ENCODE measurements around the gene TAF1D.

The TAF1D gene

DNA sequence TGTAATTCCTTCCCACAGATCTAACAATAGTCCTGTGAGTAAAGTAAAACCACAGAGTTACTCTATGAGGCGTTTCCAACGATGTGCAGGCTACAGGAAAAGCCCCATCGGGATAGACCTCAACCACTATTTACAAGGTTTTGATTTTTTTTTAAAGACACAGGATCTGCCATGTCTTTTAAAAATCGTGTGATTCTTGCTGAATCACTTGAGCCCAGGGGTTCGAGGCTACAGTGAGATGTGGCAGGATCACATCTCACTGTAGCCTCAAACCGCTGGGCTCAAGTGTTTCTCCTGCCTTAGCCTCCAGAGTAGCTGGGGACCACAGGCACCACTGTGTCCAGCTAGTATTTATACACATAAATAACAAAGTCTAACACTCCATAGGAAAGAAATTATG, 7.8 kb downstream of the TAF1D start:
- Histone ChIP-seq H3K4me1 (ENCODE audit: control insufficient read depth, insufficient read depth, low read length) (peaks cover 14% of the 10 kb centered on the region), H3K4me3 (ENCODE audit: low read length) (no peak overlapping the region), H3K9me3 (ENCODE audit: control insufficient read depth, low read length) (no peaks in the 10 kb centered on the region), H3K27me3 (ENCODE audit: control insufficient read depth, insufficient read depth, low read length) (no peaks in the 10 kb centered on the region), H3K36me3 (ENCODE audit: control insufficient read depth, insufficient read depth, low read length) (peaks cover 19% of the 10 kb centered on the region), H3K9ac (ENCODE audit: low read length) (no peak overlapping the region)

DNA sequence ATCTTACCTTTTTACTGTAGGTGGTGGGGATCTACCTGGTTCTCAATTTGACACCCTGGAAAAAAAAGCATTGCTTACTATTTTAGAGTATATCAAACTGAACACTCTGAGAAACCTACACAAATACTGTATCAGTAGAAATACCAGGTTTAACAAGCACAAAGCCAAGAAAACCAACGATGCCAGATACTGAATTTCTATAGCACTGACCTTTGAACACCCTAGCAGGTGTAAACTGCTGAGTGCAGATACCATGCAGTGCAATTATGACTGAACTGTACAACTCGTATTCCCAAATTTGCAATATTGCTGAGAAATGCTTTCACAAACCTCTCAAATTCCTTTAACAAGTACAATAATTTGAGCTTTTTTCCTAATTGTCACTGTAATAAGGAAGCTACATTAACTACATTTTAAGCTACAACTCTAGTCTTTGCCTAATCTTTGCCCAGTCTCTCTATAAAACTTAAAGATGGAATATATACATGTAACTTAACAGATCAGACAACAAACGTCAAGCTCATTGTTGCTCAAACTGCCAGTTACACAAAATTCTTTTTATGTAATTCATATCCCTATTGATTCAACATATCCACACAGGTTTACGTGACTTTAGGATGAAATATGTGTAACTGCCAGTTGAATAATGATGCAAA, 8.9 kb downstream of the TAF1D start:
- Histone ChIP-seq H3K9me3 (ENCODE audit: control insufficient read depth, low read length) (no peaks in the 10 kb centered on the region), H3K4me3 (ENCODE audit: low read length) (no peak overlapping the region), H3K9ac (ENCODE audit: low read length) (no peak overlapping the region), H3K36me3 (ENCODE audit: control insufficient read depth, insufficient read depth, low read length) (peaks cover 19% of the 10 kb centered on the region), H3K27me3 (ENCODE audit: control insufficient read depth, insufficient read depth, low read length) (no peaks in the 10 kb centered on the region), H3K4me1 (ENCODE audit: control insufficient read depth, insufficient read depth, low read length) (peaks cover 5% of the 10 kb centered on the region)

DNA sequence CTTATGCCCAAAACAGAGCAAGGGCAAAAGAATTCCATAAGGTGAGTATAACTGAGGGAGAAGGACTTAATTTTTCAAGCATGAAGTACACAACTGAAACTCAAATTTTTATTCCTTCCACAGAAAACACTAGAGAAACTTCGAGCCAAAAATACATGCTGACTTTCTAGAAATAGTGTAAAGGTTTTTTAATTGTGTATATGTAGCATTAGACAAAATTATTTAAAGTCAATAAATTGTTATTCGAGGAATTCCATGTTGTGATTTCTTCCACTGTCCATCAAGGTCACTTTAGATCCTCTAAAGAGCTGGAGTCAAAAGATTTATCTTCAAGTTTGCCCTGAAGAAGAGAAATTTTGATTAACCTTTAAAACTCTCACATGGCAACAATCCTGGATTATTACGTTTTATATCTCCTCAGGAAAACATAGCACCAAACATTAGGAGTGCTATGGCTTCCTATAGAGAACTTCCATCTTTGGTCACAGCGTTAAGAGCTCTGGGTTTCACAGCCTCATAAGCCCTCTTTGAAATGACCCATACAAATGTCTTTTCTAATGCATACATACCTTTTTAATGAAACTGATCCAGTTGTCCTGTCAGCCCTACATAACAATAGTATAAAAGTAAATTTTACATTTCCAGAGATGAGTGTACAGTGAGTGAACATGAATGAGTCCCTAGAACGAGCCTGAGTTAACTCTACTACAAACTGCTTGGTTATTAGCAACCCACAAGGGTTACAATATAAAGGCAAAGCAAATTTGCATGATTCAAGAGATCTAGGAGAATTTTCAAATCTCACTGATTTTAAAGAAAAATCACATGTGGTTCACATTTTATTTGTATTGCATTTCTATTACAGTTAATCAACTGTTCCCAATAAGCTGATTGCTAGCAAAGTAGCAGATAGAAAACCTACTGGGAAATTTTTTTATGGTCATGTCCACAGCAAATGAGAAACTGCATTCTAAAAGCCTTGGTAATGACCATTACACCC, 10.9 kb downstream of the TAF1D start:
- H3K4me3 ChIP-seq (ENCODE audit: low read length): no peak overlapping the region
- peaks cover 14% of the 10 kb centered on the region for H3K36me3 ChIP-seq (ENCODE audit: control insufficient read depth, insufficient read depth, low read length)
- no peaks in the 10 kb centered on the region for H3K27me3 ChIP-seq (ENCODE audit: control insufficient read depth, insufficient read depth, low read length)
- H3K9me3 ChIP-seq (ENCODE audit: control insufficient read depth, low read length): no peaks in the 10 kb centered on the region
- no peak overlapping the region for H3K9ac ChIP-seq (ENCODE audit: low read length)
- peaks cover 5% of the 10 kb centered on the region for H3K4me1 ChIP-seq (ENCODE audit: control insufficient read depth, insufficient read depth, low read length)

DNA sequence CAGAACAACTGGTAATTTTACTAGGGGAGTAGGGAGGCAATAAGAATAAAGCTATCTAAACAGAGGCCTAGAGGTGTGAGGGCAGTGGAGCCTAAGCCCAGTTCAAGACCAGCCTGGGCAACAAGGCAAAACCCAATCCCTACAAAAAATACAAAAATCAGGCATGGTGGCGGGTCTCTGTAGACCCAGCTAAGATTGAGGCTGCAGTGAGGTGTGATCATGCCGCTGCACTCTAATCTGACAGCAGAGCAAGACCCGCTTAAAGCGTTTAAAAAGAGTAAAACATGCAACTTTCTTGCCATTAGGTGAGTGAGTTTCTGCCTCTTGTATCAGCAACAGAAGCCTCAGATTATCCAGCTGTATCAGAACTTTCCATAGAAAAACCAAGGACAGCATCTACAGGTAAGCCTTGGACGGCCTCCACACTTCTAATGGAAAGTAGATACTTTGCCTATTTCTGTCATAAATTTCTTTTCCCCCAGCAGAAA, 12.1 kb downstream of the TAF1D start:
- H3K4me3 ChIP-seq (ENCODE audit: low read length): no peak overlapping the region
- H3K4me1 ChIP-seq (ENCODE audit: control insufficient read depth, insufficient read depth, low read length): no peaks in the 10 kb centered on the region
- no peaks in the 10 kb centered on the region for H3K27me3 ChIP-seq (ENCODE audit: control insufficient read depth, insufficient read depth, low read length)
- no peak overlapping the region for H3K9ac ChIP-seq (ENCODE audit: low read length)
- peaks cover 9% of the 10 kb centered on the region for H3K36me3 ChIP-seq (ENCODE audit: control insufficient read depth, insufficient read depth, low read length)
- H3K9me3 ChIP-seq (ENCODE audit: control insufficient read depth, low read length): no peaks in the 10 kb centered on the region

GRCh38 chr11:93728792-93729128, 12.5 kb downstream of the TAF1D start:
- Histone ChIP-seq H3K4me1 (ENCODE audit: control insufficient read depth, insufficient read depth, low read length) (no peaks in the 10 kb centered on the region), H3K9me3 (ENCODE audit: control insufficient read depth, low read length) (no peaks in the 10 kb centered on the region), H3K9ac (ENCODE audit: low read length) (no peak overlapping the region), H3K4me3 (ENCODE audit: low read length) (no peak overlapping the region), H3K27me3 (ENCODE audit: control insufficient read depth, insufficient read depth, low read length) (no peaks in the 10 kb centered on the region), H3K36me3 (ENCODE audit: control insufficient read depth, insufficient read depth, low read length) (peaks cover 9% of the 10 kb centered on the region)

- Histone ChIP-seq H3K27me3 (ENCODE audit: control insufficient read depth, insufficient read depth, low read length) (no peaks in the 10 kb centered on the region), H3K9me3 (ENCODE audit: control insufficient read depth, low read length) (no peaks in the 10 kb centered on the region), H3K9ac (ENCODE audit: low read length) (no peak overlapping the region), H3K4me3 (ENCODE audit: low read length) (no peak overlapping the region), H3K4me1 (ENCODE audit: control insufficient read depth, insufficient read depth, low read length) (no peaks in the 10 kb centered on the region), H3K36me3 (ENCODE audit: control insufficient read depth, insufficient read depth, low read length) (peaks cover 9% of the 10 kb centered on the region)
Observed at GRCh38 chr11:93727985-93728791, 13.1 kb downstream of the TAF1D start.

GRCh38 chr11:93724089-93724488, 17.2 kb downstream of the TAF1D start:
- Histone ChIP-seq H3K27me3 (ENCODE audit: control insufficient read depth, insufficient read depth, low read length) (no peaks in the 10 kb centered on the region), H3K4me3 (ENCODE audit: low read length) (no peak overlapping the region), H3K36me3 (ENCODE audit: control insufficient read depth, insufficient read depth, low read length) (no peaks in the 10 kb centered on the region), H3K9ac (ENCODE audit: low read length) (no peak overlapping the region), H3K4me1 (ENCODE audit: control insufficient read depth, insufficient read depth, low read length) (no peaks in the 10 kb centered on the region), H3K9me3 (ENCODE audit: control insufficient read depth, low read length) (no peaks in the 10 kb centered on the region)

DNA sequence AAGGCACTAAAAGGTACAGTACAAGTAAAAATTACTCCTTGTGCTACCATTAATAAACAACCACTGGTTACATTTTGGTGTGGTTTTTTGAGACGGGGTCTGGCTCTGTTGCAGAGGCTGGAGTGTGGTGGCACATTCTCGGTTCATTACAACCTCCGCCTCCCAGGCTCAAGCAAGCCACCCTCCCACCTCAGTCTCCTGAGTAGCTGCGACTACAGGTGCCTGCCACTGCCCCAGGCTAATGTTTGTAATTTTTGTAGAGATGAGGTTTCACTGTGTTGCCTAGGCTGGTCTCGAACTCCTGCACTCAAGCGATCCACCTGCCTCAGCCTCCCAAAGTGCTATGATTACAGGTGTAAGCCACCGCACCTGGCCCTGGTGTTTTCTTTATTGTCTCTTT, 20.8 kb downstream of the TAF1D start:
- Histone ChIP-seq H3K9me3 (ENCODE audit: control insufficient read depth, low read length) (no peaks in the 10 kb centered on the region), H3K27me3 (ENCODE audit: control insufficient read depth, insufficient read depth, low read length) (no peaks in the 10 kb centered on the region), H3K4me1 (ENCODE audit: control insufficient read depth, insufficient read depth, low read length) (no peaks in the 10 kb centered on the region), H3K9ac (ENCODE audit: low read length) (no peak overlapping the region), H3K36me3 (ENCODE audit: control insufficient read depth, insufficient read depth, low read length) (no peaks in the 10 kb centered on the region), H3K4me3 (ENCODE audit: low read length) (no peak overlapping the region)

DNA sequence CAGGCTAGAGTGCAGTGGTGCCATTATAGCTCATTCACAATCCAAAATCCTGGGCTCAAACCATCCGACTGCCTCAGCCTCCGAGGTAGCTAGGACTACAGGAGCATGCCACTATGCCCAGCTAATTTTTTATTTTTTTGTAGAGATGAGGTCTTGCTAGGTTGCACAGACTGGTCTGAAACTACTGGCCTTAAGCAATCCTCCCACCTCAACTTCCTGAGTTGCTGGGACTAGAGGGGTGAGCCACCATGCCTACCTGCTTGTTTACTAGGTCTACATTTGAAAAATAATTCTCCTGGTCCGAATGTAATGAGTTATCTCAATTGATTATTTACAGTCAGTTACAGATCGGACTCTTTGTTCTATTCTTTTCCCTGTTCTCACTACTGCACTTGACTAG, 22.0 kb downstream of the TAF1D start:
- no peak overlapping the region for H3K9ac ChIP-seq (ENCODE audit: low read length)
- H3K4me1 ChIP-seq (ENCODE audit: control insufficient read depth, insufficient read depth, low read length): no peaks in the 10 kb centered on the region
- no peaks in the 10 kb centered on the region for H3K36me3 ChIP-seq (ENCODE audit: control insufficient read depth, insufficient read depth, low read length)
- H3K4me3 ChIP-seq (ENCODE audit: low read length): no peak overlapping the region
- no peaks in the 10 kb centered on the region for H3K27me3 ChIP-seq (ENCODE audit: control insufficient read depth, insufficient read depth, low read length)
- H3K9me3 ChIP-seq (ENCODE audit: control insufficient read depth, low read length): no peaks in the 10 kb centered on the region

DNA sequence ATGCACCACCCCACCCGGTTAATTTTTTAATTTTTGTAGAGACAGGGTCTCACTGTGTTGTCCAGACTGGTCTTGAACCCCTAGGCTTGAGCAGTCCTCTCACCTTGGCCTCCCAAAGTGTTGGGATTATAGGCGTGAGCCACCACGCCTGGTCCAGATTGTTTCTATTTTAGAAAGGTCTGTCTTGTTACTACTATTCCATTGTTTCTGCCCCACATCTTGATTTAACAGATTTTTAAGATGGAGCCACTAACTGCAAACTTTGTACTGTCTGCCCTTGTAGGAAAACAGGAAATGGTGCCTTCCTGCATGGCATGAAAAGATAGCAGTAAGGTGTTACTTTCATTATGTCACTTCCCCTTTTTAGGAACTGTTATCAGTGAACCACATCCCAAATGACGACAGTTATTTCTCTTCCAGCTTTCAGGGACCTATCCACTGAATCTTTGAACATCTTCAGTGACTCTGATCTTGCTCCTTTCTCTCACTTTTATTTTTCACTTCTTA, 23.2 kb downstream of the TAF1D start:
- H3K36me3 ChIP-seq (ENCODE audit: control insufficient read depth, insufficient read depth, low read length): no peaks in the 10 kb centered on the region
- H3K9me3 ChIP-seq (ENCODE audit: control insufficient read depth, low read length): no peaks in the 10 kb centered on the region
- no peak overlapping the region for H3K9ac ChIP-seq (ENCODE audit: low read length)
- H3K4me1 ChIP-seq (ENCODE audit: control insufficient read depth, insufficient read depth, low read length): no peaks in the 10 kb centered on the region
- no peaks in the 10 kb centered on the region for H3K27me3 ChIP-seq (ENCODE audit: control insufficient read depth, insufficient read depth, low read length)
- no peak overlapping the region for H3K4me3 ChIP-seq (ENCODE audit: low read length)

DNA sequence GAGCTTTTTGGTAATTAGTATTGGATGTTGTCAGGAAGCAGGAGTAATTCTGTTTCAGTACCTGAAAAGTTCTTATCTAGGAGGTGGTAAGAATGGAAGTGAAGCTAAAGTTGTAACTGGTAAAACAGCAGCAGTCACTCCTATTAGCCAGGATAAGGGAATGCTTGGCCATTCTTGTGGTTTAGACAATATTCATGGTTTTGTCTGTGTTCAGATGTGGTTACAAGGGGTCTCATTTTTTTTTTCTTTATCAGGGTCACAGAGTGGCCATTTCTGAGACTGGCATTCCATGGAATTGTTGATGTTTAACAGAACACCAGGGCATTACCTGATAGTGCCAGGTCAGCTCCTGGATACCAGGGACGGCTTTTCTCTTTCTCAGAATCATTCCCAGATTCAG, 23.8 kb downstream of the TAF1D start:
- Histone ChIP-seq H3K9me3 (ENCODE audit: control insufficient read depth, low read length) (no peaks in the 10 kb centered on the region), H3K36me3 (ENCODE audit: control insufficient read depth, insufficient read depth, low read length) (no peaks in the 10 kb centered on the region), H3K27me3 (ENCODE audit: control insufficient read depth, insufficient read depth, low read length) (no peaks in the 10 kb centered on the region), H3K9ac (ENCODE audit: low read length) (no peak overlapping the region), H3K4me3 (ENCODE audit: low read length) (no peak overlapping the region), H3K4me1 (ENCODE audit: control insufficient read depth, insufficient read depth, low read length) (no peaks in the 10 kb centered on the region)
